SJSA1 (cell line): ENCODE results near the gene FAM149A. TPM values are rescaled to one million over a fixed set of nuclear protein-coding genes. Genes with fewer than 3 reads are reported as not detected.

Experiments
- DNase-seq, 2 experiments: peaks; one replicate each; pipeline ENCODE4 v3.0.0-alpha.2; 2015 to 2020; ENCODE audit warnings: low spot score in 2 of 2, low read depth in 1 of 2
- H3K27ac ChIP-seq: fragments of 250-450 bp; sonication (Bioruptor Pico); 2 replicates; pipeline ENCODE4 v1.5.1; 2020; ENCODE audit warnings: mild to moderate bottlenecking, moderate library complexity
- H3K27me3 ChIP-seq: fragments of 250-450 bp; sonication (Bioruptor Pico); replicated peaks from 2 replicates; pipeline ENCODE4 v1.5.1; 2020; ENCODE audit warnings: mild to moderate bottlenecking, moderate library complexity
- H3K36me3 ChIP-seq: fragments of 250-450 bp; sonication (Bioruptor Pico); 2 replicates; pipeline ENCODE4 v1.5.1; 2020; ENCODE audit warnings: mild to moderate bottlenecking
- H3K4me1 ChIP-seq: fragments of 250-450 bp; sonication (Bioruptor Pico); replicated peaks from 2 replicates; pipeline ENCODE4 v1.6.1; 2021; ENCODE audit warnings: mild to moderate bottlenecking
- H3K4me3 ChIP-seq: fragments of 250-450 bp; sonication (Bioruptor Pico); 2 replicates; pipeline ENCODE4 v1.5.1; 2020; ENCODE audit warnings: mild to moderate bottlenecking
- H3K9me3 ChIP-seq: fragments of 250-450 bp; sonication (Bioruptor Pico); replicated peaks from 2 replicates; pipeline ENCODE4 v1.5.1; 2020; ENCODE audit warnings: mild to moderate bottlenecking
- total RNA-seq: library from RNA; depleted of rRNA; stranded (reverse); fragments of >200 nt; shearing (Covaris generic); gene quantifications from 2 replicates; pipeline ENCODE4 v1.2.3, GENCODE V29; 2014

The FAM149A gene
- total RNA-seq, 1 experiment from 2014 or later, result 0.42 TPM

DNA sequence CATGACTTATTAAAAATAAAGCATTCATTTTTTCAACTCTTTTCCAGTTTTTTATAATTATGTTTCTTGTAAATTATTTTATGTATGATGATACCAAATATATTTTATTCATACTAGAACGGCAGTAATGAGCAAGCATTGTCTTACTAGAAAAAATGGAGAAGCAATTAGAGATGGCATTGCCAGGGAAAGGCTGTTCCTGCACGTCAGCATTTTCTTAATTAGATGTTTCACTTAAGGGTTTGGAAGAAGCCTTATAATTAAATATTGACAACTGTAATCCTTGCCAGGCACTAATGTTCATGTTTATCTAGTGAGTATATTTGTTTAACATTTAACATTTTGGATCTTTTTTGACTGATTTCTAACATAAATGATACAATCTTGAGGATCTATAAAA, 16.6 kb downstream of the FAM149A start:
- Histone ChIP-seq H3K36me3 (no peaks in the 10 kb centered on the region), H3K27me3 (no peaks in the 10 kb centered on the region), H3K4me1 (no peaks in the 10 kb centered on the region), H3K27ac (no peak overlapping the region), H3K4me3 (no peak overlapping the region), H3K9me3 (no peaks in the 10 kb centered on the region)
- DNase-seq, result no peak

DNA sequence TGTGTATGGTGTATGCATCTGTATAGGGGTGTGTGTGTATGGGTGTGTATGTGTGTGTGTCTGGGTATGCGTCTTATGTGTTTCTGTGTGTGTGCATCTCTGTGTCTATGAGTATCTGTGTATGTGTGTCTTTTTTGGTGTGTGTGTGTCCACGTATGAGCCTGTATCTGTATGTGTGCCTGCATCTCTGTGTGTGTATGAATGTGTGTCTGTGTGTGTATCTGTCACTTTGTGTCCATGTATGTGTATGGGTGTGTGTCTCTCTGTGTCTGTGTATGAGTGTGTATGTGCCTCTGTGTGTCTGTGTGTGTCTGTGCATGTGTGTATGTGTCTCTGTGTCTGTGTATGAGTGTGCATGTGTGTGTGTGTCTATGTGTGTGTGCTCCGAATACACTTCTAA, 24.3 kb downstream of the FAM149A start:
- Histone ChIP-seq H3K9me3 (no peaks in the 10 kb centered on the region), H3K27me3 (0 out of 2 replicates have a peak, but pooled peaks cover 8% of the 10 kb centered on the region), H3K4me3 (no peak overlapping the region), H3K4me1 (no peaks in the 10 kb centered on the region), H3K27ac (no peak overlapping the region), H3K36me3 (no peaks in the 10 kb centered on the region)
- DNase-seq, result no peak

DNA sequence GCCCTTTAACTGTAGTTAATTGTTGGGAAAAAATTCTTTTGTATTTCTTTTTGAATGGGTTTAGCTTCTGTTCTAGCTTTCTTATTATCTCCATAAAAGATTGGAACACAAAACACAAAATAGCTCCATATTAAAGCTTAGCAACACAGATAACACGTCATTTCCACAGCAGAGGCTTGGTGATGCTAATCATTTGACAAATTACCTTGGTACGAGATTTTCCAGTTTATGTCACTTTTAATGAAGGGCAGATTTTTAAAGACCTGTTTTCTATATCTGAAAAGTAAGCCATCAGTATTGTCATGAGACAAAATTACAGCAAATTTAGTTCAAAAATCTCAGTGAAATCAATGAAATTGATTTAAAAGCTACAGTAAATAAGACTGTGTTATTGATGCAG, 27.4 kb downstream of the FAM149A start:
- no peak overlapping the region for H3K4me3 ChIP-seq
- DNase-seq, result no peak
- H3K27ac ChIP-seq, result no peak overlapping the region

DNA sequence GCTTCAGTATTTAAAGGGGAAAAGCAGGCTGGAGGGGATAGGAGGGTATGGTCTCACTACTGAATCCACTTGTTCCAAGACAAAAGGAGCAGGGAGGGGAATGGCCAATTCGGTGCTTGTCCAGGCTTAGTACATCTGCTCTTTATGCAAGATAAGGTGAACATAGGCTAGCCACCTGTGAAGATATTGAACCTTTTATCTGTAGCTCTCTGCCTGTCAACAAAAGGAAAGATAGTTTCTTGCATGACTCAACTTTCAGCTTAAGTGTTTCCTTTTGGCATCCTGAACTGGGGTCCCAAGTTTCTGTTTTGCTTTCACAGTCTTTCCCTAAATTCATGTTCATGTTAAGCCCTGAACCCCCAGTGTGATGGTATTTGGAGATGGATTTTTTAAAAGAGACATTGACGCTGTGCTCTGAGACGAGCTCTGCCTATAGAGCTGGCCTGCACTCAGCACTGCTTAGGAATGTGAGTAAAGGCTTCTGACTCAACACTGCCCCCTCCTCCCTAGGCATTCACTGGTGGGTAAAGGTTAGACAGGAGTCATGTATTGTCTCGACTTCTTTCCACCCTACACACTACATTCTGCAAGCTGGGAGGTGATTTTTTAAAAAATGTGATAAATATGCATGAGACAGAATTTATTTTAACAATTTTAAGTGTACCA, 28.2 kb downstream of the FAM149A start:
- Histone ChIP-seq H3K4me3 (no peak overlapping the region), H3K9me3 (no peaks in the 10 kb centered on the region), H3K4me1 (no peaks in the 10 kb centered on the region), H3K36me3 (no peaks in the 10 kb centered on the region), H3K27me3 (0 out of 2 replicates have a peak, but pooled peaks cover 8% of the 10 kb centered on the region), H3K27ac (no peak overlapping the region)
- DNase-seq, result peak in 1 of 2 experiments; percentile 23

More for the DNA sequence above, 27.4 kb downstream of the FAM149A start:
- Histone ChIP-seq H3K36me3 (no peaks in the 10 kb centered on the region), H3K27me3 (0 out of 2 replicates have a peak, but pooled peaks cover 8% of the 10 kb centered on the region), H3K4me1 (no peaks in the 10 kb centered on the region), H3K9me3 (no peaks in the 10 kb centered on the region)

DNA sequence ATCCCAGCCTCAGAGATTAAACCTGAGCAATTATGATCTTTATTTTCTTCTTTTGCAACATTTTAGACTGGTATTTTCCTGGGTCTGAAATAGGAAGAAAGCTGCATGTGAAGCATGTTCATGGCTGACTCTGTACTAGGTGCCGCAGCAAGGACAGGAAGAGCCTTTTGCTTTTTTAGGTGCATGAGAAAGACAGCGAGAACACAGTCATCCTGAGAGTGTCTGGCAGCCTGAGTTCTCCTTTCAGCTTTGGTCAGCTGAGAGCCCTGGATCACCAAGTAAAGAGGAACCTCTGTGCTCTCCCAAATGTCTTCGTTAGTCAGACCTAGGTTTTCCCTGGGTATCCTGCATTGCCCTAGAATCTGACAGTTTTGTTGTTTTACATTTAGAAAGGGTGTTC, 29.8 kb downstream of the FAM149A start:
- H3K4me3 ChIP-seq, result no peak overlapping the region
- H3K27ac ChIP-seq, result no peak overlapping the region
- no peak for DNase-seq
- no peaks in the 10 kb centered on the region for H3K4me1 ChIP-seq
- no peaks in the 10 kb centered on the region for H3K9me3 ChIP-seq
- no peaks in the 10 kb centered on the region for H3K36me3 ChIP-seq
- H3K27me3 ChIP-seq, result 0 out of 2 replicates have a peak, but pooled peaks cover 8% of the 10 kb centered on the region

DNA sequence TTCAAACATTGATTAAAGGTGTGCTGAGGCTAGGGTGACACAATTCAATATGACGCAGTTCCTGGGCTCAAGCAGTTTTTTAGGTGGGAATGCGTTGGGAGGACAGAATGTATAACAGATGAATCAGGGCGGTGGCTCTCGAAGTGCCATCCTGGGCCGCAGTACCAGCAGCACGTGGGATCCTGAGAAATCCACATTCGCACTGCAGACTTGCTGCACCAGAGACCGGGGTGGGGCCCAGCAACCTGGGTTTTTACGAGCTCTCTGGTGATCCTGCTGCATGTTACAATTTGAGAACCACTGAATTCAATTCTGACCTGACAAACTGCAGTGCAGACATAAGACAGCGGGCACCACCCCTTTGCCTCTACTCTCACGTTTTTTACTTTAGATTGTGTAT, 30.4 kb downstream of the FAM149A start:
- H3K27me3 ChIP-seq, result 0 out of 2 replicates have a peak, but pooled peaks cover 6% of the 10 kb centered on the region
- H3K36me3 ChIP-seq, result no peaks in the 10 kb centered on the region
- no peaks in the 10 kb centered on the region for H3K9me3 ChIP-seq
- H3K4me3 ChIP-seq, result no peak overlapping the region
- no peak overlapping the region for H3K27ac ChIP-seq
- H3K4me1 ChIP-seq, result no peaks in the 10 kb centered on the region
- no peak for DNase-seq

DNA sequence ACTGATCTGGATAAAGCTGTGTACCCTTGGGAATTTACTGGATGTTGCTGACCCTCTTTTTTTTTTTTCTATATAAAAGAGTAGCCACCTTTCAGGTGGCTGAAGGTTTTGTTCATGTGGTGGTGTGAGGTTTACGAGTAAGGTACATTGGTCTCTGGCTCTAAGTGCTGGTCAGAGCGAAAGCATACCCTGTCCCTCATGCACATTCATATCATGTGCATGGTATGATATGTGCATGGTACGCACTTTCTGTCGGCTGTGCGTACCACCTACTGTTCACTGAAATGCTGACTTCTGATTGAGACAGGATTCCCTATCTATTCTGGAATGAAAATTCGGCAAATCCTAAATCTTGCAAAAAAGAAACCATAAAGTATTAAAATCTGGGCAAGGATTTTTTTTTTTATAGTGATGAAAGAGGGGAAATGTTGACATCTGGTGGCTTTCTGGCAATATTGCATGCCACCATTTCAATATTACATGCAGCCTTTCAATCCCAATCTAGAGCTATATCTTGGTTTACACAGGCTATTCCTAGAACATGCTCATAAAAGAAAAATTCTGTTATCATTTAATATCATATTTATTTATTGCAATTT, 32.8 kb downstream of the FAM149A start:
- no peaks in the 10 kb centered on the region for H3K9me3 ChIP-seq
- no peak for DNase-seq
- no peak overlapping the region for H3K4me3 ChIP-seq

DNA sequence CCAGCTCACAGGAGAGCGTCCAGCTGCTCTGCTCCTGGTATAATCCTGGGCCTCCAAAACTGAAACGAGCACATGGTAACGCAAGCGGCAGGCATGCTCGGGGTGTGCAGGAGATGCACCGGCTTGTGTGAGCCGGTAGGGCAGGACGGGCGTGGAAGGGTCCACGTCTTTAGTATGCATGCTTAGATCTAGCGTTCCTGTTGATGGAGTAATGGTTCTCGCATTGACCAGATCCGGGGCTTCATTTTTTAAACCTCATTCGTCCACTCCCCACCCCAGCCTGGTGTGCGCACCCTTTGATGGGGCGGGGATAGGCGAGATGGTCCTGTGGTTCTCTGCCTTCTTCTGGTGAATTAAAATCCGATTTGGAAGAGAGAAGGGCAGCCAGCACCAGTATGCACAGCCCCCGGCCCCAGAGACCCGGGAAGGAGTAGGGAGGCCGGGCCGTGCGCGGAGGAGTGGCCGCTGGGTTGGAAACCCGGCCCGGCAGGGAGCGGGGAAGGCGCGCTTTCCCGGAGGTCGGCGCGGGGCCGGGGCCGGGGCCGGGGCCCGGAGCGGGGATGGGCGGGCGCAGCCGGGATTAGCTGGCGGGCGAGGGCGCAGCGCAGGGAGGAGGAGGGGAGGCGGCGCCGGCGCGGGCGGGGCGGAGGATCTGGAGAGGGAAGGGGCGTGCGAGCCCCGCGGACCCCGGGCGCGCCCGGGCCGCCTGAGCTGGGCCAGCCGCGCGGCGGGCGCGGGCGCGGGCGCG, 39.9 kb downstream of the FAM149A start:
- Histone ChIP-seq H3K4me3 (peak overlapping the region; percentile 39), H3K9me3 (no peaks in the 10 kb centered on the region), H3K4me1 (peaks cover 12% of the 10 kb centered on the region), H3K27ac (no peak overlapping the region), H3K36me3 (no peaks in the 10 kb centered on the region), H3K27me3 (peaks cover 15% of the 10 kb centered on the region)
- DNase-seq, result peak in 1 of 2 experiments; percentile 11

More for the DNA sequence above, 32.8 kb downstream of the FAM149A start:
- no peaks in the 10 kb centered on the region for H3K36me3 ChIP-seq
- H3K4me1 ChIP-seq, result no peaks in the 10 kb centered on the region
- no peaks in the 10 kb centered on the region for H3K27me3 ChIP-seq
- H3K27ac ChIP-seq, result no peak overlapping the region

DNA sequence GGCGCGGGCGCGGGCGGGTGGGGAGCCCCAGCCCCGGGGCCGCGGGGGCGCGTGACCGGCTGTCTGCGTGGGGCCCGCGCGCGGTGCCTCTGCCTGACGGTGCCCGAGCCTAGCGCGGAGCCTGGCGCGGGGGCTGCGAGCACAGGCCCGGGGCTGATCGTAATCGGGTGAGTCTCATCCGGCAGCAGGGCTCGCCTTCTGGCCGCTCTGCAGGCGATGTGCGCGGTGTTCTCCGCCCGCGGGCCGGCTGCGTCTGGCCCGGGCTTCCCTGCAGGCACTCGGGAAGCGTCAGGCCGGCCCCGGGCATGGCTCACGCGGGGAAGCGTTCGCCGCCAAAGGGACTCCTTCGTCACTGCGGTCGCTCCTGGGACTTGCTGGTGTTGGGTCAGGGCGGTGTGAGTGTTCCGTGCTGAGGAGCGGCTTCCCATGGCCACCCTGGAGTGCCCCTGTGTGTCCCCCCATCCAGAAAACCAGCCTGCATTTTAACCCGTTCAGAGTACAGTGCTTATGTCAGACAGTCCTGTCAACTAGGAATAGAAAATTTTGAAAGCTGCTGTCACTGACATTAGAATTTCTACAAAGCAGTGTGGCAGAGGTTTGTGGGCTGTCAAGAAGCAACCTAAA, 40.6 kb downstream of the FAM149A start:
- Histone ChIP-seq H3K27ac (no peak overlapping the region), H3K27me3 (peaks cover 20% of the 10 kb centered on the region)

DNA sequence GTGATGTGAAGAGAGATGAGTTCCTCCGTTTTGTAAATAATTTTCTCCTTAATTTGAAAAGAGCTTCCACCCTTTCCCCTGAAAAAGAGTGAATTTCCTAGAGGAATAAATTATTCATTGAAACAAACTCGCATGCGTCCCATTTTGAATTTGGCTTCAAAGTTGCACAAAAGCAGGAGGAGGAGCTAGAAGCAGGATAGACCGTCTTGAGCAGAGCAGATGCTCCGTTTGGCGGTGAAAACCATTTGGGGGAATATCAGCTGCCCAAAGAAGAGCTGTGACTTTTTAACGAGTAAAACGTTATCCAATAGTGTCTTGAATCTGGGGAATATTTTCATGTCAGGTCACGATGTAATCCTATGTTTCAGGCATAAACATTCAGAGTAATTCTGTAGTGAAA, 42.0 kb downstream of the FAM149A start:
- Histone ChIP-seq H3K27me3 (peaks cover 20% of the 10 kb centered on the region), H3K36me3 (no peaks in the 10 kb centered on the region), H3K9me3 (no peaks in the 10 kb centered on the region), H3K4me3 (no peak overlapping the region), H3K27ac (no peak overlapping the region), H3K4me1 (peaks cover 12% of the 10 kb centered on the region)
- DNase-seq, result no peak

More for the DNA sequence above, 40.6 kb downstream of the FAM149A start:
- Histone ChIP-seq H3K36me3 (no peaks in the 10 kb centered on the region), H3K9me3 (no peaks in the 10 kb centered on the region), H3K4me3 (peak overlapping the region; percentile 39), H3K4me1 (peaks cover 12% of the 10 kb centered on the region)
- peak; percentile 38 to 59 for DNase-seq

DNA sequence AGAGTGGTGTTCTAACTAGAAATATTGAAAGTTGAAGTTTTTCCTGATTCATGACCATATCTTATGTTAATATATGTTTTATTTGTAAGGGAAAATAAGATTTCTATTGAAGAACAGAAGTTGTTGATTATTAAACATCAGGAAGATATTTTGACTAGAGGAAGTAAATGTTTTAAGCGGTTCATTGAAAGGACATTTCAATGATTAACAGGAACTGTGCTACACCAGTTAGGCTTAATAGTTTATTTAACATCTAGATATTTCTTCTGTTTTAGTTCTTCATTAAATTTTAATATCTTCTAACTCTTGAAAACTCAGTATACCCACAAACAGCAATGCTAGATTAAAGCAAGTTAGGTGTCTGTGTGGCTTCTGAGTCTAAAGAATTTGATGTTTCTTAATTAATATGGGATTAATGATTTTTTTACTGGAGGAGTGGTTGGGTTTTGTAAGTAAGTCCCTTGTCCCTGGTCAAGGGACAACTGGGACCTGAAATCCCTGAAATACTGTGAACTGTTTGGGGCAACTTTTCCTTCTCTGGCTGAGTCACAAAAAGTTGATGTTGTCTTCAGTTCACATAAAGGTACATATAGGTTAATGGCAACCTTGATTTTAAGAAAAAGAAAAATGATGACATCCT, 44.0 kb downstream of the FAM149A start:
- Histone ChIP-seq H3K27ac (no peak overlapping the region), H3K27me3 (peaks cover 20% of the 10 kb centered on the region), H3K4me1 (peaks cover 12% of the 10 kb centered on the region), H3K4me3 (no peak overlapping the region), H3K9me3 (no peaks in the 10 kb centered on the region), H3K36me3 (no peaks in the 10 kb centered on the region)
- no peak for DNase-seq

DNA sequence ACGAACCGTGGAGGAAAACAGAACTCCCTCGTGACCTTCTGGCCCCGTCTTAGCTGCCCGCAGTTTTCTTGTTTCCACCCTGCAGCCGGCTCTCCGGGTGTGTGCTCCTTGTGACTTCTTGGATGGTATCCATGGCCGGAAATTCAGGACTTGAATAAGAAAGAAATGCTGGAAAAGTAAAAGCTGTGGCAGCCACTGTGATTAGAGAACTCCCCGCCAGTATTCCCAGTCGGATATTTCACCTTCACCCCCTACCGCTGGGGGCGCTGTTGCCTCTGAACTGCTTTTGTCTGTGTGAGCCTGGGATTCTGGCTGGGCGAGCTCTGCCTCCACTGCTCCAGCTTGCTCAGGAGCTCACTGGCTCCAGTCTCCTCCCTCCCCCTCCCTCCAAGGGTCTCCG, 45.4 kb downstream of the FAM149A start:
- Histone ChIP-seq H3K27me3 (peaks cover 20% of the 10 kb centered on the region), H3K9me3 (no peaks in the 10 kb centered on the region), H3K4me1 (peaks cover 5% of the 10 kb centered on the region; the same call in 1 of the 2 replicates), H3K4me3 (no peak overlapping the region), H3K36me3 (no peaks in the 10 kb centered on the region), H3K27ac (no peak overlapping the region)
- no peak for DNase-seq

DNA sequence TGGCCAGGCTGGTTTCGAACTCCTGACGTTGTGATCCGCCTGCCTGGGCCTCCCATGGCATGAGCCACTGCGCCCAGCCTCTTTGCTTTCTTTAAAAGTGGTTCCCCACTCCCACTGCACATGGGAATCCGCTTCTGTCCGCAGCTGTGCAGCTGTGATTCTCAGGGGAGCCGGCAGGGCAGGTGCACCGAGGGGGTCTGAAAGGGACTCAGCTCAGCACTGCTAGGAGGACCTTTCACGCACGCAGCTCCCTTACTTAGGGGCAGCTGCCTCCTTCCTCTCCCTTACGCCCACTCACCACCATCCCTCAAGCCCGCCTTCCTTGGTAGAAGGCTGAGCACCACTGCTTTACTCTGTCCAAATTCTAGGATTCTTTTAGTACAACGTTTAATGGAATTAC, 46.4 kb downstream of the FAM149A start:
- no peak overlapping the region for H3K27ac ChIP-seq

More for the DNA sequence above, 46.4 kb downstream of the FAM149A start:
- peaks cover 11% of the 10 kb centered on the region for H3K27me3 ChIP-seq
- no peak overlapping the region for H3K4me3 ChIP-seq
- DNase-seq, result no peak
- H3K9me3 ChIP-seq, result no peaks in the 10 kb centered on the region
- H3K4me1 ChIP-seq, result no peaks in the 10 kb centered on the region
- no peaks in the 10 kb centered on the region for H3K36me3 ChIP-seq
